H9 (cell line): ENCODE measurements around the gene RAB11FIP4. TPM values are rescaled to one million over a fixed set of nuclear protein-coding genes. Genes with fewer than 3 reads are reported as not detected.

Source experiments
- DNase-seq: peaks from one replicate; pipeline ENCODE4 v3.0.0-alpha.2; 2017
- H2AFZ ChIP-seq: one replicate; pipeline ENCODE4 v1.6.1; 2013; ENCODE audit warnings: mild to moderate bottlenecking, low read length, control low read depth, moderate library complexity
- H2AK5ac ChIP-seq: 2 replicates; pipeline ENCODE4 v1.6.1; 2013; ENCODE audit warnings: low read length, control low read depth, mixed read lengths; ENCODE audit not compliant: insufficient read length
- H2BK120ac ChIP-seq: one replicate; pipeline ENCODE4 v1.6.1; 2013; ENCODE audit warnings: low read depth, mild to moderate bottlenecking, low read length, control low read depth, inconsistent platforms; ENCODE audit not compliant: poor library complexity, severe bottlenecking
- H2BK12ac ChIP-seq: 2 replicates; pipeline ENCODE4 v1.6.1; 2013; ENCODE audit warnings: low read length, control low read depth, mixed read lengths, low read depth; ENCODE audit not compliant: insufficient read length
- H2BK15ac ChIP-seq: 2 replicates; pipeline ENCODE4 v1.6.1; 2013; ENCODE audit warnings: low read depth, low read length, control low read depth
- H2BK20ac ChIP-seq: one replicate; pipeline ENCODE4 v1.6.1; 2013; ENCODE audit warnings: low read depth, mild to moderate bottlenecking, low read length, control low read depth, inconsistent platforms; ENCODE audit not compliant: poor library complexity, severe bottlenecking
- H2BK5ac ChIP-seq: 2 replicates; pipeline ENCODE4 v1.6.1; 2013; ENCODE audit warnings: low read length, control low read depth, mixed read lengths; ENCODE audit not compliant: insufficient read length
- H3K14ac ChIP-seq: 2 replicates; pipeline ENCODE4 v1.6.1; 2013; ENCODE audit warnings: low read length, control low read depth; ENCODE audit not compliant: insufficient read depth
- H3K18ac ChIP-seq: 2 replicates; pipeline ENCODE4 v1.6.1; 2013; ENCODE audit warnings: low read depth, mild to moderate bottlenecking, mixed read lengths, low read length, control low read depth; ENCODE audit not compliant: insufficient read length
- H3K23ac ChIP-seq: 2 replicates; pipeline ENCODE4 v1.6.1; 2013; ENCODE audit warnings: low read length, control low read depth, mixed read lengths, low read depth; ENCODE audit not compliant: insufficient read length
- H3K23me2 ChIP-seq: 2 replicates; pipeline ENCODE4 v1.6.1; 2013; ENCODE audit warnings: low read depth, mild to moderate bottlenecking, mixed read lengths, low read length, control low read depth; ENCODE audit not compliant: insufficient read length, poor library complexity, severe bottlenecking
- H3K27ac ChIP-seq: 2 replicates; pipeline ENCODE4 v1.5.1; 2013; ENCODE audit warnings: low read length, control low read depth, mixed read lengths, low read depth; ENCODE audit not compliant: insufficient read length
- H3K27me3 ChIP-seq: 2 replicates; pipeline ENCODE4 v1.6.1; 2013; ENCODE audit warnings: low read length, control low read depth, inconsistent platforms; ENCODE audit not compliant: insufficient read depth
- H3K4ac ChIP-seq: 2 replicates; pipeline ENCODE4 v1.6.1; 2013; ENCODE audit warnings: low read depth, mild to moderate bottlenecking, control low read depth, inconsistent platforms, low read length, moderate library complexity
- H3K4me1 ChIP-seq: 2 replicates; pipeline ENCODE4 v1.6.1; 2013; ENCODE audit warnings: low read length, control low read depth, inconsistent platforms; ENCODE audit not compliant: insufficient read depth
- H3K4me2 ChIP-seq: 2 replicates; pipeline ENCODE4 v1.6.1; 2013; ENCODE audit warnings: low read length, control low read depth, mixed read lengths; ENCODE audit not compliant: insufficient read length, insufficient read depth
- H3K56ac ChIP-seq: 2 replicates; pipeline ENCODE4 v1.6.1; 2013; ENCODE audit warnings: low read depth, mild to moderate bottlenecking, mixed read lengths, low read length, control low read depth; ENCODE audit not compliant: insufficient read length
- H3K79me1 ChIP-seq: 2 replicates; pipeline ENCODE4 v1.6.1; 2013; ENCODE audit warnings: low read depth, mild to moderate bottlenecking, moderate library complexity, low read length, control low read depth, inconsistent platforms; ENCODE audit not compliant: insufficient read depth, poor library complexity, severe bottlenecking
- H3K79me2 ChIP-seq: 2 replicates; pipeline ENCODE4 v1.6.1; 2013; ENCODE audit warnings: low read length, control low read depth, inconsistent platforms; ENCODE audit not compliant: insufficient read depth
- H3K9ac ChIP-seq: 2 replicates; pipeline ENCODE4 v1.6.1; 2013; ENCODE audit warnings: low read length, control low read depth, mixed read lengths; ENCODE audit not compliant: insufficient read length; ENCODE audit errors: extremely low read depth
- H3K9me3 ChIP-seq: one replicate; pipeline ENCODE4 v1.6.1; 2013; ENCODE audit warnings: low read depth, low read length, inconsistent platforms; ENCODE audit not compliant: control insufficient read depth
- H3T11ph ChIP-seq: one replicate; pipeline ENCODE4 v1.6.1; 2013; ENCODE audit warnings: mild to moderate bottlenecking, low read length, control low read depth, inconsistent platforms
- H4K20me1 ChIP-seq: one replicate; pipeline ENCODE4 v1.6.1; 2013; ENCODE audit not compliant: control insufficient read depth, insufficient read length, insufficient read depth
- H4K5ac ChIP-seq: 2 replicates; pipeline ENCODE4 v1.6.1; 2013; ENCODE audit warnings: low read depth, mild to moderate bottlenecking, mixed read lengths, low read length, control low read depth; ENCODE audit not compliant: insufficient read length
- H4K8ac ChIP-seq: replicated peaks from 2 replicates; pipeline ENCODE4 v1.6.1; 2013; ENCODE audit warnings: low read length, control low read depth, mixed read lengths, low read depth; ENCODE audit not compliant: insufficient read length
- H4K91ac ChIP-seq: 2 replicates; pipeline ENCODE4 v1.6.1; 2013; ENCODE audit warnings: low read depth, mild to moderate bottlenecking, moderate library complexity, mixed read lengths, low read length, control low read depth; ENCODE audit not compliant: insufficient read length
- H3K27ac Mint-ChIP-seq, 3 experiments: 2 replicates in 2 of 3; 3 replicates in 1 of 3; pipeline ENCODE4 v1.8.0; 2020 to 2021; ENCODE audit warnings: mixed read lengths in 3 of 3, mild to moderate bottlenecking in 1 of 3, moderate library complexity in 1 of 3
- H3K27me3 Mint-ChIP-seq: 2 replicates; pipeline ENCODE4 v1.8.0; 2021; ENCODE audit warnings: low read depth, mild to moderate bottlenecking, moderate library complexity, mixed read lengths
- H3K36me3 Mint-ChIP-seq, 3 experiments: 2 replicates in 2 of 3; 3 replicates in 1 of 3; pipeline ENCODE4 v1.8.0; 2020 to 2021; ENCODE audit warnings: low read depth in 3 of 3, mixed read lengths in 3 of 3; ENCODE audit not compliant: insufficient read depth in 1 of 3
- H3K4me1 Mint-ChIP-seq, 2 experiments: 2 replicates each; pipeline ENCODE4 v1.8.0; 2020; ENCODE audit warnings: mixed read lengths in 2 of 2
- H3K4me3 Mint-ChIP-seq, 2 experiments: 2 replicates in 1 of 2; 3 replicates in 1 of 2; pipeline ENCODE4 v1.8.0; 2020 to 2021; ENCODE audit warnings: mild to moderate bottlenecking in 2 of 2, mixed read lengths in 2 of 2, moderate library complexity in 1 of 2
- H3K9me3 Mint-ChIP-seq, 2 experiments: 2 replicates in 1 of 2; 3 replicates in 1 of 2; pipeline ENCODE4 v1.8.0; 2020; ENCODE audit warnings: mild to moderate bottlenecking in 2 of 2, mixed read lengths in 2 of 2, moderate library complexity in 1 of 2
- WGBS: extraction: QIAGEN DNeasy Blood & Tissue Kit; methylation state at CpG from one replicate; pipeline ENCODE4 v1.1.7; 2013; ENCODE audit warnings: missing lambda C conversion rate, low lambda C conversion rate, mixed read lengths; ENCODE audit not compliant: insufficient read length; ENCODE audit errors: extremely low coverage; 5-methylcytosine and 5-hydroxymethylcytosine counted together
- total RNA-seq: library from RNA; stranded (reverse); gene quantifications from 2 replicates; pipeline ENCODE4 v1.2.1, GENCODE V29; 2021
- TF ChIP-seq, protein P1 (sequence below): fragments of 200-600 bp; sonication (generic); conservative IDR thresholded peaks from 3 replicates; pipeline ENCODE4 v1.8.0; 2021; ENCODE audit warnings: antibody characterized with exemption, mild to moderate bottlenecking

Gene RAB11FIP4
- total RNA-seq, 1 experiment from 2014 or later = 25.7 TPM

DNA sequence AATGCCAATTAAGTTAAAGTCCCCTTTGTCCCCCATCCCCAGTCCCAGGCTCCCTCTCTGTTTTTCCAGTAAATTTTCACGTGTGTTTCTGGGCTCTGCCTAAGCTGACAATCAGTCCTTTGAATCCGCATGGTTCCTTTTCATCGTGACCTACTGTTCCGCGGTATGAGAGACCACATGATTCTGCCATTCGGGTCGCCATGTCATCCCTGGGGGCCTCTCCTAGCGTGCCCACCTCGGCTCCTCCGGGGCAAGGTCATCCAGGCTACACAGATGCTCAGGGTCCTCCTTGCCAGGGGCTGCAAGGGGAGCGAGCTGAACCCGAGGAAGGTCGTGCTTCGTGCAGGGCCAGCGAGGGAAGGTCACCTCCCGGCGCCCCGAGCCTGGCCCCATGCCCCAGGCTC is 157.6 kb downstream of the RAB11FIP4 start:
- peak overlapping the region; percentile 84 for H3K4me2 ChIP-seq
- TF ChIP-seq, protein P1, sequence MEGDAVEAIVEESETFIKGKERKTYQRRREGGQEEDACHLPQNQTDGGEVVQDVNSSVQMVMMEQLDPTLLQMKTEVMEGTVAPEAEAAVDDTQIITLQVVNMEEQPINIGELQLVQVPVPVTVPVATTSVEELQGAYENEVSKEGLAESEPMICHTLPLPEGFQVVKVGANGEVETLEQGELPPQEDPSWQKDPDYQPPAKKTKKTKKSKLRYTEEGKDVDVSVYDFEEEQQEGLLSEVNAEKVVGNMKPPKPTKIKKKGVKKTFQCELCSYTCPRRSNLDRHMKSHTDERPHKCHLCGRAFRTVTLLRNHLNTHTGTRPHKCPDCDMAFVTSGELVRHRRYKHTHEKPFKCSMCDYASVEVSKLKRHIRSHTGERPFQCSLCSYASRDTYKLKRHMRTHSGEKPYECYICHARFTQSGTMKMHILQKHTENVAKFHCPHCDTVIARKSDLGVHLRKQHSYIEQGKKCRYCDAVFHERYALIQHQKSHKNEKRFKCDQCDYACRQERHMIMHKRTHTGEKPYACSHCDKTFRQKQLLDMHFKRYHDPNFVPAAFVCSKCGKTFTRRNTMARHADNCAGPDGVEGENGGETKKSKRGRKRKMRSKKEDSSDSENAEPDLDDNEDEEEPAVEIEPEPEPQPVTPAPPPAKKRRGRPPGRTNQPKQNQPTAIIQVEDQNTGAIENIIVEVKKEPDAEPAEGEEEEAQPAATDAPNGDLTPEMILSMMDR = no peak
- Mint-ChIP-seq H3K27ac (peak overlapping the region in 2 of 3 experiments; percentile 74 to 90; a peak in 4 of 7 replicates), H3K4me1 (peaks cover 2 to 10% of the 10 kb centered on the region in 2 experiments; a peak in 1 of 4 replicates), H3K4me3 (peak overlapping the region; percentile 81 to 92), H3K27me3 (peaks cover 42% of the 10 kb centered on the region), H3K9me3 (no peaks in the 10 kb centered on the region; a peak in 2 of 5 replicates), H3K36me3 (peaks cover 0 to 2% (median 0%) of the 10 kb centered on the region in 3 experiments; a peak in 2 of 7 replicates)
- H3K9ac ChIP-seq = peak overlapping the region; percentile 71
- no peak overlapping the region for H3K4ac ChIP-seq
- H4K20me1 ChIP-seq = no peaks in the 10 kb centered on the region
- H3K9me3 ChIP-seq = no peaks in the 10 kb centered on the region
- no peak overlapping the region for H2BK120ac ChIP-seq
- H4K8ac ChIP-seq = no peak overlapping the region
- H3K4me1 ChIP-seq = 0 out of 2 replicates have a peak, but pooled peaks cover 2% of the 10 kb centered on the region
- H3K27ac ChIP-seq = no peak overlapping the region
- H2BK12ac ChIP-seq = no peak overlapping the region
- DNase-seq = no peak
- no peak overlapping the region for H3K56ac ChIP-seq
- no peak overlapping the region for H2BK5ac ChIP-seq
- H3K23me2 ChIP-seq = peaks cover 7% of the 10 kb centered on the region
- no peak overlapping the region for H2AK5ac ChIP-seq
- no peak overlapping the region for H3T11ph ChIP-seq
- H3K27me3 ChIP-seq = no peaks in the 10 kb centered on the region
- H3K79me2 ChIP-seq = no peaks in the 10 kb centered on the region
- no peak overlapping the region for H3K23ac ChIP-seq
- no peak overlapping the region for H4K5ac ChIP-seq
- H3K79me1 ChIP-seq = no peaks in the 10 kb centered on the region
- no peak overlapping the region for H2AFZ ChIP-seq
- H2BK20ac ChIP-seq = no peak overlapping the region
- peak overlapping the region; percentile 77 for H3K14ac ChIP-seq
- no peak overlapping the region for H2BK15ac ChIP-seq
- no peak overlapping the region for H4K91ac ChIP-seq
- peak overlapping the region; percentile 65 for H3K18ac ChIP-seq
- no CpG with 5 or more reads among the region's 18 CpGs for WGBS
